Amniotic stem cell (primary cell): ENCODE measurements around the gene KIF20B.
"Not testable (repeated sequence)": the region's sequence is repeated elsewhere in the genome, so short reads cannot be mapped to it uniquely, and the experiment has no call there.

Source experiments
- DNase-seq: peaks from one replicate; lab custom pipeline; 2025; lab: John Stamatoyannopoulos, UW

KIF20B gene

DNA sequence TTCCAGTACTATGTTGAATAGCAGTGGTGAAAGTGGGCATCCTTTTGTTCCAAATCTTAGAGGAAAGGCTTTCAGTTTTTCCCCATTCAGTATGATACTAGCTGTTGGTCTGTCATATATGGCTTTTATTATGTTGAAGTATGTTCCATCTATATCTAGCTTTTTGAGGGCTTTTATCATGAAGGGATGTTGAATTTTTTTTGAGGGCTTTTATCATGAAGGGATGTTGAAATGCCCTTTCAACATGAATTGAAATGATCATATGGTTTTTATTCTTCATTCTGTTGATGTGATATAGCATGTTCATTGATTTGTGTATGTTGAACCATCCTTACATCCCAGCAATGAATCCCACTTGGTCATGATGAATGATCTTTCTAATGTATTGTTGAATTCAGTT lies 75.3 kb downstream of the KIF20B start:
- no peak for DNase-seq

DNA sequence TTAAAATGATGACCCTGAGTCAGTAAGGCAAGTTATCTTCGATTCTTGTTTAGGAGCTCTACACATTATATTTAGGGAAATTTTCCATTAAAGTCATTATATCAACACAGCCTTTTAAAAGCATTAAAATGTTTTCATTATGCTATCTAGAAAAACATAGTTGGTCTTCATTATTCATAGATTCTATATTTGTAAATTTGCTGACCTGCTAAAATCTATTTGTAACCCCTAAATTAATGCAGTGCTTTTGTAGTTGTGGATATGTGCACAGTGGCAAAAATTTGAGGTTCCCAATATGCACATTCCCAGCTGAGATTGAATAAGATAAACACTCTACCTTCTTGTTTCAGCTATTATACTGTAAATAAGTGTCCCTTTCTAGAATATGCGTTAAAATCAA lies 81.1 kb downstream of the KIF20B start:
- no peak for DNase-seq

DNA sequence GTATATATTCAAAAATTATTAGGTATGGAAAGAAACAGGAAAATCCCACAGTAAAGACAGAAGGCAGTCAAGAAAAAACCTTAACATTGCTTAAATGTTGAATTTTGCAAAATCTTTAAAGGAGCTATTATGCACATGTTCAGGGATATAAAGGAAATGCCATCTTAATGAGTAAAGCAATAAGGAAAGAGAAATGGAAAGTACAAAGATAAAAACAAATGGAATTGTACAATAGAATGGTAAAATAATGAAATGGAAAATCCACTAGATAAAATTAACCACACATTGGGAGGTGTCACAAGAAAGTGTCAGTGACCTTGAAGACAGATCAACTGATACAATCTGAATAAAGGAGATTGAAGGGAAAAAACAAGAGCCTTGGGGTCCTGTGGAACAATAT lies 82.0 kb downstream of the KIF20B start:
- no peak for DNase-seq

- DNase-seq, result no peak
Measured at GRCh38 chr10:89785095-89785494, 83.7 kb downstream of the KIF20B start.

GRCh38 chr10:89789188-89789877 lies 87.9 kb downstream of the KIF20B start:
- no peak for DNase-seq

GRCh38 chr10:89792187-89792586 lies 90.8 kb downstream of the KIF20B start:
- DNase-seq, result no peak

DNA sequence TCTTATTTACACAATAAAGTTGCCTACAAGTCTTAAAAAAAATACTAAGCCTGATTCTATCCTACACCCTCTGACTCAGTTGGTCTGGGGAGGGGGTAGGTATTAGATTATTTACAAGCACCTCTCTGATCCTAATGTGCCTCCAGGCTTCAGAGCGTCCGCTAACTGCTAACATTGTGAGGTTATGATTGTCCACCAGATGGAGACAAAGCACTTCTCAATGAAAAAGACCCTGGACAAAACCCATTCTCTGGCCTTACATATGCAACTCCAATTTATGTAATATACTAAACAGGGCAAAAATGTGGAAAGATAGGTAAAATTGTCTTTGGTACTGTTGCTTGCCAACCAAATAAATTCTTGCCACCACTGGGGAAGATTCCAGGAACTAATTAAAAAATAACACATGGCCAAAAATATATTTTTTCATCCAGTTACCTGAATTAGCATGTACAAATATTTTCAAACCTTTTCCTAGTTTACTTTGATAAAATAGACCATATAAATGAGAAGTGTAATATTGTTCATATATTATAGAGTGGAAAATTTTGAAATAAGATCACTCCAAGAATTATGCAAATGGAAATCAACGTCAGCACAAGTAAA lies 92.4 kb downstream of the KIF20B start:
- DNase-seq, result peak; percentile 42

- DNase-seq, result no peak
Measured at GRCh38 chr10:89795840-89796239, 94.5 kb downstream of the KIF20B start.

GRCh38 chr10:89798092-89798491 lies 96.7 kb downstream of the KIF20B start:
- no peak for DNase-seq

DNA sequence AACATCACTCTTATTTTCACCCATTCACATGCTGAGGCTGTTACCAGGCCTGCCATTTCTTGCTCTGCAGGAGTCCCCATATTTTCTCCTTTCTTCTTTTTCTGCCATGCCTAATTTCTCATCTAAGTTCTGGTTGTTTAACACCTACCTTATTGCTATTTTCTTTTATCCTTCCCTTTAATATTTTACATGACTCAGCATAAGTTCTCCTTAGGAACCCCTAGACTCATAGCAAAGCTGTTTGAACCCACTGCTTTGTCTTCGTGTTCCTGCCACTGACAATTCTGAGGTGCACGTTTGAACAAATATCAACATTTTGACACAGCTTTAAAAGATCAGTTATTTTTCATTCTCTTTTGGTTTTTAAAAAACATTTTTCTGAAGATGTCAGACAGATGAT lies 98.2 kb downstream of the KIF20B start:
- no peak for DNase-seq

DNA sequence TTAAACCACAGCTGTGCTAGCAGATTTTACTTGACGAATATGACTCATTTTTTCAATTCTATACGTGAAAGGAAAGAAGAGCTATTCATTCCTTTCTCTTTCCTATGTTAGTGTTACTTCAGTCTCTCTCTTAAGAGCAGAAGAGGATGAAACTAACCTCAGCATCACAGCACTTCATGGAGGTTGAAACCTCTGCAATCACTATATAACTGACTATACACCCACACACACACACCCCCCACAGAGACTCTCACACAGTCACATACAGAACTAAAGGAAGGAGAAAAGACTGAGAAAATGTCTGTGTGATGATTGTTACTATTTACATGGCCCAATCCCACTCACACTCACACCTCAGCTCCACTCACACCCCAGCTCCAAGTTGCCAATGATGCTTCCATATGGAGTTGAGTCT lies 104.2 kb downstream of the KIF20B start:
- DNase-seq, result no peak

DNA sequence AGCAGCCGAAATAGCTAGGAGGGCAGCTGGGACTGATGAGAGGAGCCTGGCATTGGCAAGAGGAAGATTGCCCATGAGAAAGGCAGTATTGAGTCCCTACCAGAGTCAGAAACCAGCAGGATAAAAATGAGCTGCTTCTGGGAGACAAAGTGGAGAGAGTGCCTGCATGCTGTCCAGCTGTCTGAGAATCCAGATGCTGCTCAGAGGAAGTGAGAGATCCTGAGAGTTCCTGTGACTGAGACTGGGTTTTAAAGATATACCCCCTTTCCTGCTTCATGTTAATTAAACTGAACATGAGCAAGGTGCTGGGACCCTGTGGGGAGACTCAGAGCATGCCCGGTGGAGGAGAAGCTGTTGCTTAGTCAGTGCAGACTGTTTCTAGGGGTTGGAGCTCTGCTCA lies 107.5 kb downstream of the KIF20B start:
- DNase-seq, result no peak

DNA sequence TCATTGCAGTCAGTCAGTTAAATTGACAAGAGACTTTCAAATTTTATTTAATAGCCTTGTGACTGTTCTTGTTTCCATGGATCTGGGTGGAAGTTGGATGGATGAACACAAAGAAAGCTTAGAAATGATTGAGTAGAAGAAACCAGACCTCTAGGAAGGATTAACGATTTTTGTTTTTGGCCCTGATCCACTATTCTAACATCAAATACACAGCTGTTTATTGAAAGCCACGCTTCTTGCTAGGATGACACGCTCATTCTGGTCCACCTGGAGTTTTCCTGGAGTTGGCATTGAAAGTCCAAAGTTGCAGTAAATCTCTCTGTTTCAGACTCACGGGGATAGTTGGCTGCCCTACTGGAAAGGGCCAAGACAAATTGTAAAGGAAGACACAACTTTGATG lies 108.4 kb downstream of the KIF20B start:
- DNase-seq, result no peak

DNA sequence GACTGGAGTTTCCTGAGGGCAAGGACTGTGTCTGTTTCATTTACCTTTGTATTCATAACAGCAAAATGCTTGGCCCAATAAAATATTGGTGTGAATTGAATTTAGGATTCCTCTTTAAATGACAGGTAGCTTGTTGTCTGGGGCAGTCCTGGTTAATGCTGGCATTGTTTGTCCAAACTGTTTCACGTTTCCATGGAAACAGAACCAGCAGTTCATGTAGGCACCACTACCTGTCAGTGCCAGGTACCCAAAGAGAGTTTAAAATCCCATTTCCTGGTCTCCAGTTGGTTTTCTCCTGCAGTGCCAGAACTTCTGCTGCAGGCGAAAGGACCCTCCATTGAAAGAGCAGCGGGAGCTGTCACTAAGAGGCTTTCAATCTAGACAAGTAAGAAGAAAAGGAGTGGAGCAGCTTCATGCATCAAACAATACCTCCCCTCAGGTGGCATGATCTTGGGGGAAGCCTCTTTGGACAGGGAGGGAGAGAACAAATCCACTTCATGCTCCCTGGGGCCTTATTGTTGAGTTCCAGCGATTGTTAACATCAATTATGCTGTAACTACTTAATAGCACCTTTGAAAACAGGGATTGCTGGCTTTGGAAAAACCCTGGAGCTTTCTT lies 109.6 kb downstream of the KIF20B start:
- no peak for DNase-seq

- no peak for DNase-seq
Measured at GRCh38 chr10:89813546-89813945, 112.2 kb downstream of the KIF20B start.

- DNase-seq, result no peak
Measured at GRCh38 chr10:89814278-89814677, 112.9 kb downstream of the KIF20B start.

DNA sequence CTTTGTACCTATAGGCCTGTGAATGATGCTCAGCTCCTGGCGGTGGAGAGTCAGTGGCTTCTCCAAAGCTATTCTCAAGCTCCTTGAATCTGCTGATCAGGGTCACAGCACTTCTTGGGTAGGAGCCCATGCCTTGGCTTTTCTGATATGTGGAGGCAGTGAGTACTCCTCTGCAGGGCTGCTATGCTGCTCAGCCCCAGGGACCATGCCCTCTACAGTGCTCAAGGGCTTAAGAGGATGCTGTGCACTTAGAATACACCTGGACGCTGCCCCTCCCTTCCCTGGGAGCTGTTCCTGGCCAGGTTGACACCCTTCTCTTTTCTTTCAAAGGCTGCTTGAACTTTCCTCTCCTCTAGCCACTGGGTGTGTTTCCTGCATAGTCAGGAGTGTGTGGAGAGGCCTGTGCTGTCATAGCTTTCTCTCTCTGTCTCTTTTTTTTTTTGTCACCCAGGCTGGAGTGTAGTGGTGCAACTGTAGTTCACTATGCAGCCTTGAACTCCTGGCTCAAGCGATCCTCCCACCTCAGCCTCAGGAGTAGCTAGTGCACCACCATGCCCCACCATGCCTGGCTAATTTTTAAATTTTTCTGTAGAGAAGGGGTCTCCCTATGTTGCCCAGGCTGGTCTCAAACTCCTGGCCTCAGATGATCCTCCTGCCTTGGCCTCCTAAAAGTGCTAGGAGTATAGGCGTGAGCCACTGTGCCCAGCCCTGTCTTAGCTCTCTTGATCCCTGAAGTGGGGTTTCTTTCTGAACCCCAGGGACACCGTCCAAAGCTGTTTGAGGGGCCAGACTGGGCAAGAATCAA lies 113.9 kb downstream of the KIF20B start:
- no peak for DNase-seq

DNA sequence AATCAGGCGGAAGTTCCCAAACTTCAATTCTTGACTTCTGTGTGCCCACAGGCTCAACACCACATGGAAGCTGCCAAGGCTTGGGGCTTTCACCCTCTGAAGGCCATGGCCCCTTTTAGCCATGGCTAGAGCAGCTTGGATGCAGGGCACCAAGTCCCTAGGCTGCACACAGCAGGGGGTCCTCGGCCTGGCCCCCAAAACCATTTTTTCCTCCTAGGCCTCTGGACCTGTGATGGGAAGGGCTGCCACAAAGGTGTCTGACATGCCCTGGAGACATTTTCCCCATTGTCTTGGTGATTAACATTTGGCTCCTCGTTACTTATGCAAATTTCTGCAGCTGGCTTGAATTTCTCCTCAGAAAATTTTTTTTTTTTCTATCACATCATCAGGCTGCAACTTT lies 117.6 kb downstream of the KIF20B start:
- not testable (repeated sequence) for DNase-seq
